HEK293 (cell line): ENCODE data around the gene SAMD8.

ENCODE experiments used
- CTCF ChIA-PET: fragments of 350-600 bp; formaldehyde crosslinking; extraction: SDS; loops from one replicate; lab custom pipeline; 2021; ENCODE audit warnings: antibody characterized with exemption; lab: Yijun Ruan, JAX
- POLR2A ChIA-PET: fragments of 300-600 bp; formaldehyde crosslinking; extraction: SDS; loops from one replicate; lab custom pipeline; 2020; ENCODE audit warnings: antibody characterized with exemption, inconsistent platforms; lab: Yijun Ruan, JAX
- H3K27ac ChIP-seq: fragments of 200-500 bp; sonication (Bioruptor generic); 2 replicates; pipeline ENCODE4 v1.5.1; 2014; ENCODE audit warnings: low read depth, low read length, control low read depth, inconsistent platforms; ENCODE audit errors: extremely low read depth
- H3K36me3 ChIP-seq, 2 experiments: fragments of 200-500 bp in 1 of 2; sonication (Bioruptor generic) in 1 of 2; 1 replicate in 1 of 2; 2 replicates in 1 of 2; pipeline ENCODE4 v1.5.1; 2014 to 2017; ENCODE audit warnings: inconsistent platforms in 2 of 2, low read length in 2 of 2; ENCODE audit not compliant: control insufficient read depth in 2 of 2, insufficient read depth in 1 of 2
- H3K4me1 ChIP-seq: fragments of 200-500 bp; sonication (Bioruptor generic); 2 replicates; pipeline ENCODE4 v1.5.1; 2014; ENCODE audit warnings: mild to moderate bottlenecking, low read length, inconsistent platforms; ENCODE audit not compliant: control insufficient read depth, insufficient read depth
- H3K4me3 ChIP-seq: 2 replicates; pipeline ENCODE4 v1.5.1; 2011; ENCODE audit warnings: low read depth, mild to moderate bottlenecking, control low read depth, low read length, moderate library complexity
- H3K9me3 ChIP-seq: fragments of 200-500 bp; sonication (Bioruptor generic); 2 replicates; pipeline ENCODE4 v1.5.1; 2014; ENCODE audit warnings: low read depth, low read length, inconsistent platforms; ENCODE audit not compliant: control insufficient read depth, insufficient read depth
- CTCF ChIP-seq: fragments of 450-650 bp; formaldehyde crosslinking; IDR thresholded peaks from 2 replicates; pipeline ENCODE4 v1.5.1; 2016; ENCODE audit warnings: missing biosample characterization, missing genetic modification characterization
- HIC1 ChIP-seq: fragments of 450-650 bp; formaldehyde crosslinking; IDR thresholded peaks from 2 replicates; pipeline ENCODE4 v1.5.1; 2016; ENCODE audit warnings: missing biosample characterization, missing genetic modification characterization
- HOXA7 ChIP-seq: sonication (generic); formaldehyde crosslinking; IDR thresholded peaks from 2 replicates; pipeline ENCODE4 v1.8.1; 2022; ENCODE audit warnings: missing genetic modification reagents, borderline replicate concordance
- MYNN ChIP-seq: fragments of 450-650 bp; formaldehyde crosslinking; IDR thresholded peaks from 2 replicates; pipeline ENCODE4 v1.5.1; 2016; ENCODE audit warnings: missing biosample characterization, missing genetic modification characterization, borderline replicate concordance
- OSR2 ChIP-seq: fragments of 450-650 bp; formaldehyde crosslinking; IDR thresholded peaks from 2 replicates; pipeline ENCODE4 v1.5.1; 2016; ENCODE audit warnings: missing biosample characterization, missing genetic modification characterization
- YY2 ChIP-seq: fragments of 450-650 bp; formaldehyde crosslinking; IDR thresholded peaks from 2 replicates; pipeline ENCODE4 v1.5.1; 2016; ENCODE audit warnings: missing biosample characterization, missing genetic modification characterization
- ZBTB11 ChIP-seq: fragments of 450-650 bp; formaldehyde crosslinking; conservative IDR thresholded peaks from 2 replicates; pipeline ENCODE4 v1.5.1; 2016; ENCODE audit warnings: low read depth, missing biosample characterization, missing genetic modification characterization
- ZBTB17 ChIP-seq: fragments of 450-650 bp; formaldehyde crosslinking; IDR thresholded peaks from 2 replicates; pipeline ENCODE4 v1.5.1; 2016; ENCODE audit warnings: missing biosample characterization, missing genetic modification characterization
- ZBTB48 ChIP-seq: fragments of 450-650 bp; formaldehyde crosslinking; IDR thresholded peaks from 2 replicates; pipeline ENCODE4 v1.5.1; 2016; ENCODE audit warnings: missing biosample characterization, missing genetic modification characterization
- ZNF10 ChIP-seq: fragments of 450-650 bp; formaldehyde crosslinking; IDR thresholded peaks from 2 replicates; pipeline ENCODE4 v1.5.1; 2017; ENCODE audit warnings: missing biosample characterization, missing genetic modification characterization
- ZNF239 ChIP-seq: fragments of 450-650 bp; formaldehyde crosslinking; IDR thresholded peaks from 2 replicates; pipeline ENCODE4 v1.5.1; 2016; ENCODE audit warnings: missing biosample characterization, missing genetic modification characterization
- ZNF292 ChIP-seq: fragments of 450-650 bp; formaldehyde crosslinking; IDR thresholded peaks from 2 replicates; pipeline ENCODE4 v1.5.1; 2016; ENCODE audit warnings: low read depth, missing biosample characterization, missing genetic modification characterization, borderline replicate concordance
- ZNF311 ChIP-seq: fragments of 450-650 bp; formaldehyde crosslinking; IDR thresholded peaks from 2 replicates; pipeline ENCODE4 v1.5.1; 2017; ENCODE audit warnings: missing biosample characterization, missing genetic modification characterization, borderline replicate concordance
- ZNF350 ChIP-seq: fragments of 450-650 bp; formaldehyde crosslinking; IDR thresholded peaks from 2 replicates; pipeline ENCODE4 v1.5.0; 2017; ENCODE audit warnings: missing biosample characterization, mild to moderate bottlenecking, missing genetic modification characterization
- ZNF398 ChIP-seq: fragments of 450-650 bp; formaldehyde crosslinking; IDR thresholded peaks from 2 replicates; pipeline ENCODE4 v1.5.1; 2017; ENCODE audit warnings: missing biosample characterization, missing genetic modification characterization
- ZNF48 ChIP-seq: fragments of 450-650 bp; formaldehyde crosslinking; IDR thresholded peaks from 2 replicates; pipeline ENCODE4 v1.5.1; 2016; ENCODE audit warnings: missing biosample characterization, missing genetic modification characterization
- ZNF530 ChIP-seq: fragments of 450-650 bp; formaldehyde crosslinking; IDR thresholded peaks from 2 replicates; pipeline ENCODE4 v1.5.1; 2016; ENCODE audit warnings: low read depth, missing biosample characterization, missing genetic modification characterization
- ZNF600 ChIP-seq: fragments of 450-650 bp; formaldehyde crosslinking; IDR thresholded peaks from 2 replicates; pipeline ENCODE4 v1.5.1; 2016; ENCODE audit warnings: missing biosample characterization, missing genetic modification characterization
- ZNF677 ChIP-seq: fragments of 450-650 bp; IDR thresholded peaks from 2 replicates; pipeline ENCODE4 v1.5.0; 2018; ENCODE audit warnings: missing biosample characterization, mild to moderate bottlenecking, missing genetic modification characterization, moderate library complexity
- ZNF707 ChIP-seq: fragments of 450-650 bp; formaldehyde crosslinking; IDR thresholded peaks from 2 replicates; pipeline ENCODE4 v1.5.1; 2016; ENCODE audit warnings: missing biosample characterization, missing genetic modification characterization
- ZNF830 ChIP-seq: fragments of 450-650 bp; IDR thresholded peaks from 2 replicates; pipeline ENCODE4 v1.5.0; 2018; ENCODE audit warnings: missing biosample characterization, missing genetic modification characterization, low read depth, mild to moderate bottlenecking, moderate library complexity
- ZNF837 ChIP-seq: fragments of 450-650 bp; formaldehyde crosslinking; IDR thresholded peaks from 2 replicates; pipeline ENCODE4 v1.5.1; 2016; ENCODE audit warnings: missing biosample characterization, missing genetic modification characterization
- TF ChIP-seq, protein P1 (sequence below): fragments of 450-650 bp; formaldehyde crosslinking; IDR thresholded peaks from 2 replicates; pipeline ENCODE4 v1.5.1; 2017; ENCODE audit warnings: missing biosample characterization, missing genetic modification characterization
- TF ChIP-seq, protein P2 (sequence below): fragments of 450-650 bp; formaldehyde crosslinking; IDR thresholded peaks from 2 replicates; pipeline ENCODE4 v1.5.1; 2016; ENCODE audit warnings: missing biosample characterization, missing genetic modification characterization
- TF ChIP-seq, protein P3 (sequence below): fragments of 450-650 bp; IDR thresholded peaks from 2 replicates; pipeline ENCODE4 v1.5.1; 2018; ENCODE audit warnings: missing biosample characterization, mild to moderate bottlenecking, missing genetic modification characterization

The SAMD8 gene

DNA sequence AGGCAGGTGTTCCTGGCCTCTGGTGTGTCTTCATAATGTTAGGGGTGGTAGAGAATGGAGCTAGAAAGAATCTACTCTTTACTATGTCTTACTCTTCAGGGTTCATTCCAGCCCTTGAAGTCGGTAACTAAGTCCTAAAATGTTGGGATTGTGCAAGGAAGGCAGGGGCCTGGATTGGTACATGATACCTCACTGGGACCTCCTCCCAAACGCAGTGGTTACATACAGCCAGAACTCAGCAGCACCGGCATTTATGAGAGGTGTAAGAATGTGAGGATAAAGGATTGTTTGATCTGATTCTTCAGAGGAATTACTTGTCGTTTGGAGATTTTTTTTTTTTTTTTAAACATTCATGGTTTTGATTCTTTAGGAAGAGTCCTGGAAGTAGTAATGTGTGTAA lies 117.4 kb downstream of the SAMD8 start:
- Histone ChIP-seq H3K4me3 (no peak overlapping the region), H3K9me3 (no peaks in the 10 kb centered on the region), H3K36me3 (peaks cover 16 to 92% of the 10 kb centered on the region in 2 experiments), H3K27ac (no peak overlapping the region), H3K4me1 (peaks cover 15% of the 10 kb centered on the region)
- ChIA-PET CTCF (interaction anchor here (3.4 kb wide), 1 partner anchor 41 kb away, joined by 28 read pairs; no protein-coding TSS in a partner anchor), POLR2A (interaction anchor here (5.5 kb wide), 1 partner anchor 18 kb away, joined by 28 read pairs; the partner anchor contains the start of gene VDAC2)
- TF ChIP-seq ZNF10 (tag by site-specific recombination) (no peak), MYNN (tag by site-specific recombination) (no peak), ZNF837 (tag by site-specific recombination) (no peak), ZBTB48 (tag by site-specific recombination) (peak; percentile 79; the same call in 1 of the 2 replicates), ZNF239 (tag by site-specific recombination) (no peak), ZNF311 (tag by site-specific recombination) (no peak), HOXA7 (CRISPR knock-in tag) (no peak), ZNF677 (tag by site-specific recombination) (no peak), ZNF350 (tag by site-specific recombination) (no peak), HIC1 (tag by site-specific recombination) (no peak), ZBTB17 (tag by site-specific recombination) (peak; percentile 46; the same call in 1 of the 2 replicates), ZBTB11 (tag by site-specific recombination) (no peak), ZNF707 (no peak), YY2 (tag by site-specific recombination) (no peak), ZNF600 (peak; percentile 94), CTCF (tag by site-specific recombination) (no peak), ZNF292 (tag by site-specific recombination) (no peak), ZNF48 (no peak), ZNF530 (tag by site-specific recombination) (no peak), ZNF830 (tag by site-specific recombination) (no peak), OSR2 (tag by site-specific recombination) (no peak), ZNF398 (tag by site-specific recombination) (no peak)
- TF ChIP-seq, protein P1, sequence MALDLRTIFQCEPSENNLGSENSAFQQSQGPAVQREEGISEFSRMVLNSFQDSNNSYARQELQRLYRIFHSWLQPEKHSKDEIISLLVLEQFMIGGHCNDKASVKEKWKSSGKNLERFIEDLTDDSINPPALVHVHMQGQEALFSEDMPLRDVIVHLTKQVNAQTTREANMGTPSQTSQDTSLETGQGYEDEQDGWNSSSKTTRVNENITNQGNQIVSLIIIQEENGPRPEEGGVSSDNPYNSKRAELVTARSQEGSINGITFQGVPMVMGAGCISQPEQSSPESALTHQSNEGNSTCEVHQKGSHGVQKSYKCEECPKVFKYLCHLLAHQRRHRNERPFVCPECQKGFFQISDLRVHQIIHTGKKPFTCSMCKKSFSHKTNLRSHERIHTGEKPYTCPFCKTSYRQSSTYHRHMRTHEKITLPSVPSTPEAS: no peak
- TF ChIP-seq, protein P2, sequence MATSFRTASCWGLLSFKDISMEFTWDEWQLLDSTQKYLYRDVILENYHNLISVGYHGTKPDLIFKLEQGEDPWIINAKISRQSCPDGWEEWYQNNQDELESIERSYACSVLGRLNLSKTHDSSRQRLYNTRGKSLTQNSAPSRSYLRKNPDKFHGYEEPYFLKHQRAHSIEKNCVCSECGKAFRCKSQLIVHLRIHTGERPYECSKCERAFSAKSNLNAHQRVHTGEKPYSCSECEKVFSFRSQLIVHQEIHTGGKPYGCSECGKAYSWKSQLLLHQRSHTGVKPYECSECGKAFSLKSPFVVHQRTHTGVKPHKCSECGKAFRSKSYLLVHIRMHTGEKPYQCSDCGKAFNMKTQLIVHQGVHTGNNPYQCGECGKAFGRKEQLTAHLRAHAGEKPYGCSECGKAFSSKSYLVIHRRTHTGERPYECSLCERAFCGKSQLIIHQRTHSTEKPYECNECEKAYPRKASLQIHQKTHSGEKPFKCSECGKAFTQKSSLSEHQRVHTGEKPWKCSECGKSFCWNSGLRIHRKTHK (tag by site-specific recombination): no peak
- TF ChIP-seq, protein P3, sequence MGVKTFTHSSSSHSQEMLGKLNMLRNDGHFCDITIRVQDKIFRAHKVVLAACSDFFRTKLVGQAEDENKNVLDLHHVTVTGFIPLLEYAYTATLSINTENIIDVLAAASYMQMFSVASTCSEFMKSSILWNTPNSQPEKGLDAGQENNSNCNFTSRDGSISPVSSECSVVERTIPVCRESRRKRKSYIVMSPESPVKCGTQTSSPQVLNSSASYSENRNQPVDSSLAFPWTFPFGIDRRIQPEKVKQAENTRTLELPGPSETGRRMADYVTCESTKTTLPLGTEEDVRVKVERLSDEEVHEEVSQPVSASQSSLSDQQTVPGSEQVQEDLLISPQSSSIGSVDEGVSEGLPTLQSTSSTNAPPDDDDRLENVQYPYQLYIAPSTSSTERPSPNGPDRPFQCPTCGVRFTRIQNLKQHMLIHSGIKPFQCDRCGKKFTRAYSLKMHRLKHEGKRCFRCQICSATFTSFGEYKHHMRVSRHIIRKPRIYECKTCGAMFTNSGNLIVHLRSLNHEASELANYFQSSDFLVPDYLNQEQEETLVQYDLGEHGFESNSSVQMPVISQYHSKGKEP (tag by site-specific recombination): no peak
